SHP77 treated with DMSO at 0.1 percent for 48 hours (cell line): Measurements from ENCODE around the gene FOXL3.

Experiments
- DNase-seq: peaks from one replicate; lab custom pipeline; 2025; lab: John Stamatoyannopoulos, UW

Gene FOXL3

GRCh38 chr7:338295-339061 is 48.5 kb downstream of the FOXL3 start:
- no peak for DNase-seq

- DNase-seq, result no peak
These were observed 49.0 kb downstream of the FOXL3 start for GRCh38 chr7:339062-339342.

GRCh38 chr7:339696-340095 is 49.7 kb downstream of the FOXL3 start:
- no peak for DNase-seq

- no peak for DNase-seq
These were observed 50.4 kb downstream of the FOXL3 start for GRCh38 chr7:340200-340937.
